M059J (cell line): ENCODE results near the gene GRID2. TPM values are rescaled to one million over a fixed set of nuclear protein-coding genes. Genes with fewer than 3 reads are reported as not detected.

ENCODE experiments used
- DNase-seq: peaks from one replicate; pipeline ENCODE4 v3.0.0-alpha.2; 2012; ENCODE audit warnings: low read depth
- total RNA-seq: library from RNA; depleted of rRNA; stranded (reverse); fragments of >200 nt; shearing (Covaris generic); gene quantifications from 2 replicates; pipeline ENCODE4 v1.2.3, GENCODE V29; 2014

Gene GRID2
- total RNA-seq, 1 experiment from 2014 or later, result 0.10 TPM

DNA sequence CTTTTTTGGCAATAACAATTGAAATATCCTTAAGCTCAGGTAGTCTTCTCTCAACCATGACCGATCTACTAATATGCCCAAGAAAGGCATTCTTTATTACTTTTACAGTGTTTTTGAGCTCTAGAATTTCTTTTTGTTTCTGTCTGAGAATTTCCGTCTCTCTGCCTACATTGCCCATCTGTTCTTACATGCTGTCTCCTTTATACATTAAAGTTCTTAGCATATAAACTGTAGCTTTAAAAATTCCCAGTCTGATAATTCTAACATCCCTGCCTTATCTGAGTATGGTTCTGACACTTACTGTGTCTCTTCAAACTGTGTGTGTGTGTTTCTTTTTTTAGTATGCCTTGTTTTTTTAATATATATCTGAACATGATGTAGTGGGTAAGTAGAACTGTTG is 658.1 kb downstream of the GRID2 start:
- no peak for DNase-seq

DNA sequence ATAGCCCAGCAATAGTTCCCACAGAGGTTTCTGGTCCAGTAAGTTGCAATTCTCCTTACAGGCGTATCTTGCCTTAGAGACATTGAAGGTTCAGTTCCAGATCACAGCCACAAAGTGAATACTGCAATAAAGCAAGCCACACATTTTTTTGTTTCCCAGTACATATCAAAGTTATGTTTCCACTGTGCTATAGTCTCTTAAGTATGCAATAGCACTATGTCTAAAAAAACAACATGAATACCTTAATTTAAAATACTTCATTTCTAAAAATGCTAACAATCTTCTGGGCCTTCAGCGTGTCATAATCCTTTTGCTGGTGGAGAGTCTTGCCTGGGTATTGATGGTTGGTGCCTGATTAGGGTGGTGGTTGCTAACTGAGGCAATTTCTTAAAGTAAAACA is 659.1 kb downstream of the GRID2 start:
- DNase-seq, result no peak

DNA sequence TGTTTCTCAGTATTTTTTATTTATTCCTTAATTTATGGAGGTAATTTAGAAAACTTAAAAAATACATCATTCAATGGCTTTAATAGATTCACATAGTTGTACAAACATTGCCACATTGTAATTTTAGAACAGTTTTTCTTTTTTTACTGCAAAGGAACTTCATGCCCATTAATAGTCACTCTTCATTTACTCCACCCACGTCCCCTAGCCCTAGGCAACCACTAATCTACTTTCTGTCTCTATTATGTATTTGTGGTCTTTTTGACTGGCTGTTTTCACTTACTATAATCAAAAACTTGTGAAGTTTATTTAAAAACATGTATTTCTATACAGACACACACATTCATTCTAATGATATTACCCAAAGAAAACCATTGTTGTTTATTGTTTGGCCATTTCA is 664.8 kb downstream of the GRID2 start:
- peak; percentile 18 for DNase-seq

DNA sequence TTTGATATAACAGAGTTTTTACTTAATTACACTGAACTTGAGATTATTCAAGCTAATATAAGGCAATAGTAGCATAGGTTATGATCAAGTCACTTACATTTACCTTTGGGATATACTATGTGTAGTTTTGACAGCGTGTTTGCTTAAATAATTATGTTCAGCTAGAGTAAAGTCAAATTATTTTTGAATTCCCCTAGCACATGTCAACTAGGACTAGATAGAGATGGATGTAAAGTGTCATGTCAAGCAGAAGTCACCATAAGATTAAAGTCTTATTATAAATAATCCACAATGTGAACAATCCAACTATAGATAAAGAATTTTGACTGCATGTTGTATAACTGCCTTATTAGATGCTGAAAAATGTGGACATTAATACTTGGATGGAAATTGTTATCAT is 665.2 kb downstream of the GRID2 start:
- no peak for DNase-seq

DNA sequence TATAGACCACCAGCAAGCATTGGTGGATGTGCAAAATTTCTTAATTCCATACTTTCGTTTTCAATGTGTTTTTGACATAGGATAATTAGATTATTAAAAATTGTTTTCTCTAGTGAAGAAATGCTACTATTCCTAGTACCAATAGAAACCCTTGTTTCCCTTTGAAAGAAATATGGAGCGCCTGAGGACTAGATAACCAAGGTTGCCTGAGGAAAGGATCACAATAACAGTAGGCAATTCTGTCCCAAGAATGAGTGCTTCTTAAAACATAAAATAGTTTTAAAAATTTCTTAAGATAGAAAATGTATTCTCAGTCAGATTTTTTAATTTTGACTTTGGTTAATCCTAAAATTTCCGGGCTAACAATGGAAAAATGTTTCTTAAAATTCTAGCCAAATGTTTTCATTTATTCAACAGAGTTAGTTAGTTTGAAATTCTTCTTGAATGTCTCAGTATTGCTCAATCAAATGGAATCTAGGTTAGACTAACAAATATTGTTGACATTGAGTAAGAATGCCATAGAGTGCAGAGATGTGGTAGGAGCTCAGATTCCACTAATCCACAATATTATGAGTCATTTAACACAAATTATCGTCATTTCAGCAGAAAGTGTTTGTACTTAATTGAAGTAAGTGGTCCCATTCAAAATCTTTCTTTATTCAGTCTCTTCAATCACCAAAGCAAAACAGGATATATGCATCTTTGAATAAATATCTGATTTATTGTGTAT is 666.0 kb downstream of the GRID2 start:
- peak; percentile 82 for DNase-seq

DNA sequence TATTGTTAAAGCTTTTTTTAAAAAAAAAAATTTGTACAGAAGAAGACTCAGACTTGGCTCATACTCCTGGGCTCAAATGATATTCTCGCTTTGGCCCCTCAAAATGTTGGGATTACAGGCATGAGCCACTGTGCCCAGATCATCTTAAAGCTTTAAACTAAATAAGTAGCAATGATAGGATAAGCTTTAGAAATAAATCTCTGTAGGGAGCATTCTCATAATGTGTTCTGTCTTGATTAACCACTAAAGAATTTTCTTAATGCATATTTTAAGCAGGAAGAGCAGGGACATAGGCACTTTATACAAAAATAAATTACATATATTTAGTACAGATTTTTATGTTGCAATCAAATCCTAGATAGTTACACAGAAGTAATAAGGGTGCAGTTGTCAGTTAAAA is 667.2 kb downstream of the GRID2 start:
- DNase-seq, result no peak

DNA sequence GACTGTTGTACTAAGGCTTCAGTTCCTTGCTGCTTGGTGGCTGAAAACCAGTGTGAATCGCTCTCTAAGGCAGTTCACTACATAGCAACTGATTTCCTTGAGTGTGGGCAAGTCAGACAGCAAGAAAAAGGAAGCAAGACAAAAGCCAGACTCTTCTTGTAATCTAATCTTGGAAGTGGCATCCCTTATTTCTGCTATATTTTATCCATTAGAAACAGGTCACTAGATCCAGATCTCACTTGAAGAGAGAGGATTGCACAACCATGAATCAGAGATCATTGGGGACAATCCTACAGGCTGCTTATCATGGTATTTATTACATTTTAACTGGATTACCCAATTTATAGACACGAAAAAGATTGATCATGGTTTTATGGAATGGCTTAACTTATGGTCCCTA is 684.5 kb downstream of the GRID2 start:
- DNase-seq, result no peak

DNA sequence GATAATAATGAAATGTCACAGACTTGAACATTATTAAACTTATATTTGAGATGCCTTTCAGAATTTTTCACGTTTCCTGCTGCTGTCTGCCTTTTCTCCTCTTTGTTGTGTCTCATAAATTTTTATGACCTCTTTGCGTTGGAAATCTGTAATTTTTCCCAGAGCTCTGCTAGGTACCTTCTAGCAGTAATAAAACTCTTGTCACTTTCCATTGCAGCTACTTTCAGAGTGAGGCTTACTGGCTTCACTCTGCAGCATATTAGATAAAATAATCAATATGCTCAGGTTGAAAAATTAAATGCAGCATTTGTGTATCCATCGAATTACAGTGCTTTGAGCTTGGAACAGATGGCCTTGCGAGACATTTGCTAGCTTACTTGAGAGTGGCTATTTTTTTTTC is 689.0 kb downstream of the GRID2 start:
- DNase-seq, result no peak

DNA sequence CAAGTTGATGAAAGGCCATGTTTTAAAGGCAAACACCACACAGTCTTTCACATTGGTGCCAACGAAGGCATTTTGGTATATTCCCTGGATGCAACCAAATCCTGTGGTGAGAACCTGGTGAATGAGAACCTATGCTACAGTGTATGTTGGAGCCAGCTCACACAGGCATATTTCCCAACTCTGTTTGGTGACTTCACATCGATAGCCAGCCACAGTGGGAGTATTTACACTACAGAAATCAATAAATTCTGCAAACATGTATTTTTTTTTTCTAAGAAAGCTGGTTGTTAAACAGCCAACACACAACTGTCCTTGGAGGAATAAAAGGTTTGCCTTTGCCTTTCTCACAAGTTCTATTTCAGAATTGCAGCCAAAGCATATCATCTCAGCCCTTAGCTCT is 691.0 kb downstream of the GRID2 start:
- DNase-seq, result no peak

DNA sequence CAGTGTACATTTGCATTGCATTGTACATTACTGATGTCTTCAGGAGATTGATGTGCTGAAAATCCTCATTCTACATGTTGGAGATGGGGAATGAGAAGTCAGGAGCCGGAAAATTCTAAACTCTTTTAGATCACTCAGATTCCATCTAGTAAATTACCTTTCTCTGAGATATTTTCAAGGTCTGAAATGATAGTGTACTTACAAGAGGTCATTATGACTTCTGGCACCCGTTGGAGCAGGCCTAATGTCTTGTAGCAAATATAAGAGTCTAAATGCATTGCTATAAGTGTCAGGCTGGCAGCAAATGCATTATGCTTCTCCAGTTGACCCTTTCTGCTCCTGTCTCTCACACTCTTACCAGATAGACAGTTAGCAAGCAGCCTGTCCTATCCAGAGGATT is 692.8 kb downstream of the GRID2 start:
- no peak for DNase-seq

DNA sequence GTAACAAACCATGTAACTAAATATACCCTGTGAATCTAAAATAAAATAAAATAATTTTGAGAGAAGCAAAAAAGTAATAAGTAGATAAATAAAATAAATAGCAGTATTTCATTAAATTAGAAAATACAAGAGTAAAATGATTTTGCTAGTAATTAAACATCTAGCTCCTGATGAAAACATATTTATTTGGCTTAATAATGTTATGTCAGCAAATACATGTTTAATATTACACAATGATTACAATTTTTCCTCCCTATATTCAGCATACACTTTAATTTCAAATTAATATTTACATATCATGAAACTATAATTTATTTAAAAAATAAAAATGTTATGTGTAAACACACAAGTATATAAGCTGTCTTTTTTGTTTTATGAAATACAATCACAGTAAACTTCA is 697.1 kb downstream of the GRID2 start:
- no peak for DNase-seq

DNA sequence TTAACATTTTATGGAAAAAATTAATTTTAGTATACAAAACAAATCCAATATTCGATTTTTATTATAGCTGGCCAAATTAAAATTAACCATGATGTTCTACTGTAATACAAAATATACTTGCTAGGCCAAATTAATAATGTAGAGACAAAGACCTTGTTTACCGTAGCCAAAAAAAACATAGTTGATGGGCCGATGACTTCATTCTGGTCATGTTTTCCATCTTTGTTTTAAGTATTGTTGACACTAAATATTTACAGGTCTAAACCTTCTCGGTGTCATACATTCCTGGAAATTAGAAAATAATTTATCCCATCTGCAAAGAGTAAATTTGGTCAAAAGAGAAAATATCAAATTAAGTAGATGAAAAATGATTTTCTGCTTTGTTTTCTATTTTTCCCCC is 698.5 kb downstream of the GRID2 start:
- DNase-seq, result no peak

DNA sequence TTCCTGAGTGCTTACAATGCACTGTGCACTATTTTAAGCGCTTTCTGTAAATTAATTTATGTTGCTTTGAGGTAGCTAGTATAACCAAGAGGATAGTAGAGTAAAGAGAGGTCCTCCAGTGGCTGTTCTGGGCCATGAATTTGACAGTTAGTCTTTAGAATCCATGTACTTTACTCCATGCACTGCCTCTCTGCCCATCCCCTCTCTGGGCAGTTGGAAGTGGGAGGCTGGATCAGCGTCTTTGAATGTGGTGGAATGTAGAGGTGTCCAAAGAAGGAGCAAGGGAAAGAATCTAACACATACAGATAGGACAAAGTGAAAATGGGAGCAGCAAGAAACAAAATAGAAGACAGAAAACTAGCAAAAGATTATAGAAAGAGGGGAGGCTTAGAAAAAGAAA is 712.6 kb downstream of the GRID2 start:
- no peak for DNase-seq

DNA sequence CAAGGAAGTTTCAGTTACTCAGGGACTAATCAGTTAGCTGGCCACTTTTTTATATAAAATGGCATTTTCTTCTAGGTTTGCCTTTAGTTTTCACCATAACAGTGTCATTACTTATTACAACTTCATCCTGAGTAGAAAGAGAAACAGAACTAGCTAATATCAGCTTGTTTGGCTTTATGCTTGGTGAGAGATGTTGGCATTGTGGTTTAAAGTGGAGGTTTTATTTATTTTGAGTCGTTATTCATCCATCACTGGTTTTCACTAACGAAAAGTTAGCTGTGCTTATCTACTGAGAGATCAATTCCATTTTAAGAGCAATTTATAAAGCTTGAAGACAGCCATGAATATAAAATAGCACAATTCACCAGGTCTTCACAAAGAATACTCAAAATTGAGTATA is 714.5 kb downstream of the GRID2 start:
- peak; percentile 17 for DNase-seq

DNA sequence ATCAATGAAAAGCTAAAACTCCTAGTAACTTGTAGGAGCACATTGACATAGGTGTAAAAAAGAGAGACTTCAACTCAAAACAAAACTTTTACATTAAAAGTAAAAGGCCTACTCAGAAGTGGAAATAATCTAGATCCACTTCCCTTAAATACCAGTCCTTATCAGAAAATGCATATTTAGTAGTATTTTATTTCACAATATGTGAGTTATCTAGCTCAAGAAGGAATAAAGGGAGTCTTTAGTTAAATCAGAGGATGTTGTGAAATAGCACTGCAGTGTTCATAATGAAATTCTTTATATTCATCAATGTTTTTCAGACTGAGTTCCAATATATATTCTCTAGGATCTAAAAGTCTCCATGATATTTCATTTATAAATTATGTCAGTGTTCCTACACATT is 715.0 kb downstream of the GRID2 start:
- DNase-seq, result no peak

DNA sequence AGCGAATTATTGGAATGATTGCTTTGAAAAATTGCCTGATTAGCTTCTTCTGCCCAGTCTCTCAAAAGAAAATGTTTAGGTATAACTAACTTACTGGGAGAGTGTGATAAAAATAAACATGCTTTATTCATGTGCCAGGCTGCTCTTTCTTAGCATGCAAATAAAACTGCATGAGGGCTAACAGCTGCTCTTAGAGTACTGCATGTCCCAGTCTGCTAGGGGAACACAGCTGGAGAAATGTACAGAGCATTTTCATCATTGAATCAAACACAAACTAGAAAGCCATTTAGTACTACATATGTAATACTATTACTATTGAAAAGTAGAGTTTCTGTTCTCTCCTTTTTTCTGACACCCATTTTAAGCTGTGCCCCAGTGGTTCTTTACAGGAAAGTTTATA is 726.0 kb downstream of the GRID2 start:
- no peak for DNase-seq

DNA sequence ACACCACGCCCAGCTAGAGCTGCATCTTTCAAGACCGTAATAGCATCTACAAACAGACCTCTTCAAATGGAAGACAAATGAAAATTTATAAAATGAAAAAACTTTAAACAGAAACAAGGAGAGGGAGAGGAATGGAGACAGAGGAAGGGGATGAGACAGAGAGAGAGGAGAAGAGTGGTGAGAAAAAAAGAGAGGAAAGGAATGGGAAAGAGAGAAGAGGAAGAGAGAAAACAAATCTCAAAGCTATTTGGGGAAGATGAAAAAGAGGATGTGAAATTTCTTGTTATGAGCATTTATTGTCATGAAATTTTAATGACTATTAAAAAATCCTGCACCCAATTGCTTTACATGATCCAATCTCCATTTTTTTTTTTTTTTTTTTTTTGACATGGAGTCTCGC is 726.9 kb downstream of the GRID2 start:
- DNase-seq, result no peak

DNA sequence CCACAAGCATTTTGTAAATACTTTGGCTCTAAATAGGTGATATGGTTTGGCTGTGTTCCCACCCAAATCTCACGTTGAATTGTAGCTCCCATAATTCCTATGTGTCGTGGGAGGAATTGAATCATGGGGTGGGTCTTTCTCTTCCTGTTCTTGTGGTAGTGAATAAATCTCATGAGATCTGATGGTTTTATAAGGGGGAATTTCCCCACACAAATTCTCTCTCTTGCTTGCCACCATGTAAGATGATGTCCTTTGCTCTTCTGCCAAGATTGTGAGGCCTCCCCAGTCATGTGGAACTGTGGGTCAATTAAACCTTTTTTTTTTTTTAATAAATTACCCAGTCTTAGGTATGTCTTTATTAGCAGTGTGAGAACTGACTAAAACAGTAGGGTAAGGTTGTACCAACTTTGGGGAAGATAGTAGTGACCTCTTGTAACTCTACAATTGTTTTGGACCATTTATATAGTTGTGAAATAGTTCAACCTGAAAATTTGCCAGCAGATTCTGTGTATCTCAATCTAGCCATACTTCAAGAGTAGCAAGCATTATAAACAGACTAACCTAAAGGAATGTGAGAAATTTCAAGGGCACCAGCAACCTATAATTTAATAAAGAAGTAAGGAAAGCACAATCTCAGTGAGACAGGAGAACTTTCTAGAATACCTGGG is 727.8 kb downstream of the GRID2 start:
- peak; percentile 4 for DNase-seq

DNA sequence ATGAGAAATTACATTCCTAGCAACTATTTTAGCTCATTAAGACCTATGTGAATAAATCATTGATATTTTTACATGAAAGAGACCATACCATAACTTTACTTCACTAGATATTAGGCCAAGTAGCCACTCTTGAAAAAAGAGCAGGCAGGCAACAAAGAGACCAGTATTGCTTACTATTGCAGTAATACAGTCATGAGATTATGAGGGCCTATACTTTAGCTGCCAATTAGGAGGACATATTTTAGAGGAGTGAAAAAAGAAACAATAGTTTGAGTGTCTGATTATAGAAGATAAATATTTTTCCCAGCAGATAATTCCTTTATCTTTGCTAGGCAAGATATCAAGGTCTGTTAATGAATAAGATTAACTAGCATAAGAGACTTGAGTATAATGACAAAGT is 739.0 kb downstream of the GRID2 start:
- no peak for DNase-seq

DNA sequence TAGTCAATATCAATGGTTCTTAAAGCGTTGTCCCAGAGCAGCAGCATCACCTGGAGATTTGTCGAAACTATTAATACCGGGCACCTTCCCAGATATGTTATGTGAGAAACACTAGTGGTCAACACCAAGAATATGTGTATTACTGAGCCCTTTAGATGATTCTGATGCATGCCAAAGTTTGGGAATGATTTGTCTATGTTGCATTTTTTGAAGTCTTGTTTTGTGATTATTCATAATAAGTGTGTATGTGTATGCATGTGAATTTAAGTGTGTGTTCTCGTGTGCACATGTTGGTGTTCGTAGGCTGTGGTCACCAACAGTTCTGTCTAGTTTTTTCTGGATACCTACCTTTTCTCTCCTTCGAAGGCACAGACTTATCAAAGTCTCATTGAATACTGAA is 749.4 kb downstream of the GRID2 start:
- DNase-seq, result no peak

DNA sequence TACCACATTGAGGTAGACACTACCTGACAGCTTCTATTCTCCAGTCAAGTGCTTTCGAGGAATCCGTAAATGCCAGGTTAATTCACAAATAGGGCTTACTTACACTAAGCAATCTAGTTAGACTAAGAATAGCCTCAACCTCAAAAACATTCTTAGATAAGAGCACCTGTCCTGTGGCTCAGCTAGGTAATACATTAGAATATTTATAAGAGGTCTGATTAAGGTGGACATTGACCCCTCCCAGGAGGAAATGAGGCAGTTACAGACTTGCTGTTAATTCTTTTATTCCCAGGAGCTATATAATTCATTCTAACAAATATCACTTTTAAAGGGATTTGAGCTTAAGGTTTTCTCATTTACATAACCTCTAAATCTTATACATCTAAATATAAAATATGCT is 758.1 kb downstream of the GRID2 start:
- no peak for DNase-seq

DNA sequence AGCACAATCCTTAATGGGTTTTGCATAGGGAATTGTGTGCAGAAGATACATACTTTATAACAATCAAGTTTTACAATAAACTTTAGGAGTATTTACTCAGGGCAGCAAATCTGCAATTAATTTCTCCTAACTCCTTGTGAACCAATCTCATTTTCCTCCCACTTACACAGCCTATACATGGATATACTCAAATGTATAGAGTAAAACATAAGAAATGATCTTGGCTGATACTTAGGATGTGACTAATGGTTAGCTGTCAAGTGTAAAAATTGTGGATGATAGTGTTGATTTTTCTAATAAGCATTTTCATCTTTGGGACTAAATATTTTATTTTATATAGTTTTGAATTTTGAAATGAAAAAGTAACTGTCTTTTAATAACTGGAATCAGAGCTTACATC is 759.6 kb downstream of the GRID2 start:
- DNase-seq, result no peak

DNA sequence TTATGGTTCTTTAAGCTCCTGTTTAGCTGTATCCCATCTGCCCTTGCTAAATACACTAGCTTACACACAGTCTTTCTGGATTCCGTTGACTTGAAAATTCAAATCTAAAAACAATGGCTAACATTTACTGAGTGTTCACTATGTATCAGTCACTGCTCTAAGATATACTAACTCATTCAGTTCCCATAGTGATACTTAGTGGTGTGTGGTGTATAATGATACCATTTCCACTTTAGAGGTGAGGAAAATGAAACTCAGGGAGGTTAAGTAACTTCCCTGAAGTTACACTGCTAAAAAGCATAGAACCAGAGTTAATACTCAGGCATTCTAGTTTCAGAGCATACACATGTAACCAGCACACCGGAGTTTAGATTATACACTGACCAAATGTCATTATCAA is 762.0 kb downstream of the GRID2 start:
- DNase-seq, result no peak

DNA sequence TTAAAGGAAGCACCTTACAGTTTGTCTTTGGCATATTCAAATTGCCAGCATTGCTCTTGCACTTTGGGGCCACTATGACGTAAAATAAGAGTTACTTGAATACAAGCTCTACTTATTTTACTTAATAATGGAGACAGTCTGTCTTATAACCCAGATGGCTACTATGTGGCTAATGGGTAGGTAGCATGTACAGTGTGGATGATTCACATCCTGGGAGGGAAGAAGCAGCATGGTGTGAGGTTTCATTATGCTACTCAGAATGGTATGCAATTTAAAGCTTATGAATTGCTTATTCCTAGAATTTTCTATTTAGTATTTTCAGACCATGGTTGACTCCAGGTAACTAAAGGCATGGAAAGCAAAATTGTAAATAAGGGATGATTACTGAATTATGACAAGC is 763.0 kb downstream of the GRID2 start:
- peak; percentile 2 for DNase-seq
